NCI-H69 (cell line): ENCODE measurements around the gene CFAP298.
A peak's percentile ranks its signal among the peaks of the same experiment; 100 is the strongest.
"Not testable (repeated sequence)": the region's sequence is repeated elsewhere in the genome, so short reads cannot be mapped to it uniquely, and the experiment has no call there.

Experiments used
- DNase-seq: peaks from one replicate; lab custom pipeline; 2025; lab: John Stamatoyannopoulos, UW

CFAP298 gene, protein sequence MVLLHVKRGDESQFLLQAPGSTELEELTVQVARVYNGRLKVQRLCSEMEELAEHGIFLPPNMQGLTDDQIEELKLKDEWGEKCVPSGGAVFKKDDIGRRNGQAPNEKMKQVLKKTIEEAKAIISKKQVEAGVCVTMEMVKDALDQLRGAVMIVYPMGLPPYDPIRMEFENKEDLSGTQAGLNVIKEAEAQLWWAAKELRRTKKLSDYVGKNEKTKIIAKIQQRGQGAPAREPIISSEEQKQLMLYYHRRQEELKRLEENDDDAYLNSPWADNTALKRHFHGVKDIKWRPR

DNA sequence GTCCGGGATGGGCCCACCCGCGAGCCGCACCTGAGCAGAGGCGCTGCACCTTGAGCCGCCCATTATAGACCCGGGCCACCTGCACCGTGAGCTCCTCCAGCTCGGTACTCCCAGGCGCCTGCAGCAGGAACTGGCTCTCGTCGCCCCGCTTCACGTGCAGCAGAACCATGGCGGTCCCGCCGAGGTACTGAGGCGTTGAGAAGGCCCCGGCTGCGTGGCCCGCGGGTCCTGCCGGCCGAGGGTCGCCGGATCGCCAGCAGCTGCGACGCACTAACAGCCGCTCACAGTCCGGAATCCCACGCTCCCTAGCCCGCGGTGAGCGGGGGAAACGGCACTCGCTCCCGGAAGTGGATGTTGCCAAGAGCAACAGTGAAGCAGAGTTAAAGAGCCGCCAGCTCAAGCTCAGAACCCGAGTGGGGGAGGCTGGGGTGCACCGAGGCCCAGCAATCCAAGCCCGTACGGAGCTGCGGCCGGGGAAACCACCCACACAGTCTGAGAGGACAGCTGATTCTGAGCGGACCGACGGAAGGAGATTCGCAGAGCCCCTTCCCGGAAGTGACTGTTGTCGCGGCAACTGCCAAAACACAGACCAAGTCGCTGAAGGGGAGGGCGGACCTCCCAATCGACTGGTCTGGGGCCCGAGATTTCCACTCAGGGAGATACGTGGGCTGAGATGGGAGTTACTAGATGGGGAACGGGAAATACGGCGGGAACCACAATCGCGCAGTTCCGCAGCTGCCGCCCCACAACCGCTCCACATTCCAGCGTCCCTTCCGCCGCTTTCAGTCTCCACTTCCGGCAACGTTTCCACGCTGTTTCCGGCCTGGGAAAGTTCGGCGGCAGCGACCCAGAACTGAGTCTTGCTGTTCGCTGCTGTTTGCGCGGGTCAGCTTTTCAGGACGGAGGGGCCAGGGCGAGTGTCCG is at the start of gene CFAP298:
CFAP298 (minus strand) TSS at position 303 of the 924 bp plus-strand sequence; CDS start at position 169, 134 bp downstream.
- DNase-seq = peak; percentile 93

DNA sequence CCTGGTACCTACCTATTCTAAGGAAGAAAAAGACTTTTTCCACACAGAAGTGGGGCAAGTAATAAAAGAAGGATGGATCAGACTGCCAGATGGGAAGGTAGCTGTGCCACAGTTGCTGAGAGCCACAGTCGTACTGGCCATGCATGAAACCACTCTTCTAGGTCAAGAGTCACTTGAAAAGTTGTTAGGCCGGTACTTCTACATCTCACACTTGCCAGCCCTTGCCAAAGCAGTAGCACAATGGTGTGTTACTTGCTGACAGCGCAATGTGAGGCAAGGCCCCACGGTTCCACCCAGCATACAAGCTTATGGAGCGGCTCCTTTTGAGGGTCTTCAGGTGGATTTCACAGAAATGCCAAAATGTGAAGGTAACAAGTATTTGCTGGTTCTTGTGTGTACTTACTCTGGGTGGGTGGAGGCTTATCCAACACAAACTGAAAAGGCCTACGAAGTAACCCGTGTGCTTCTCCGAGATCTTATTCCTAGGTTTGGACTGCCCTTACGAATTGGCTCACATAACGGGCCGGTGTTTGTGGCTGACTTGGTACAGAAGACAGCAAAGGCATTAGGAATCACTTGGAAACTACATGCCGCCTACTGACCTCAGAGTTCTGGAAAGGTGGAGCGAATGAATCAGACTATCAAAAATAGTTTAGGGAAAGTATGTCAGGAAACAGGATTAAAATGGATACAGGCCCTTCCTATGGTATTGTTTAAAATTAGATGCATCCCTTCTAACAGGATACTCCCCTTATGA is 49.0 kb upstream of the CFAP298 start:
- DNase-seq = not testable (repeated sequence)

DNA sequence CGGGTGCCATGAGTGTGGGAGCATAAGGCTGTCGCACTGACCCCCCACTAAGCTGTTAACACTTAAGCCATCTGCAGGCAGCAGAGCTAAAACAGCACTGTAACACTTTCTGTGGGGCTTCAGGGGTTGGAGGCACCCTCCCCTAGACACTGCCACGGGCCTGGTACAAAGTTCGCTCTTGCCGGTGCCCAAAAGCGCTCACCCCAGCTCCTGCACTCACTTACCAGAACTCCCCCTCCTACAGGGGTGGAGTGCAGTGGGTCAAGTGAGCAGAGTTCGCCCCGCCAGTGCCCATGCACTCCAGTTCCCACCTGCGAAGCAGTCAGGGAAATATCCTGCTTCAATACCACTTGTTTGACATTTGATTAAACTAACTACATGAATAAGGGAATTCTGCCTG is 46.3 kb upstream of the CFAP298 start:
- no peak for DNase-seq

DNA sequence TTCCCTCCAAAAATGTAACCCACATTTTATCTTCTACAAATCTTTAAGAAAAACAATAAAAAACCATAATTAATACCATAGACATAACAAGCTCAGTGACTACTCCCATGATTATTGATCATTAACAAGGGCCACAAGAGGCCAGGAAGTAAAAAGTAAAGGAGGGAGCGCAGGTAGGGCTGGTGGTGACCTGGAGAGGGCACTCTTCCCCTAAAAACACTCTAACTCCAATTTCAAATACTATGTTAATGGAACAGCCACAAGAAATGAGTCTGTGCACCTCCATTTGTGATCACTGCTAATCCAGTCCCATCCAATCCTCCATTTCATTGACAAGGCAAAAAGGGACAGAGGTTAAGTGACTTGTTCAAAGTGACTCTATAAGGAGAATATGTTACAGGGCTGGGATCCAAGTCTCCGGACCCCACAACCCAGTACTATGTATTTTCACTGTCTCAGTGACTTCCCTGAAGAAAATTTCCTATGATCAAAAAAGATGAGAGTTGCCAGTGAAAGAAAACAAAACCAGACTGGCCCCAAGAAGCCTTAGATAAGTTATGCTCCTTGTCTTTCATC is 41.2 kb upstream of the CFAP298 start:
- DNase-seq = peak; percentile 39

DNA sequence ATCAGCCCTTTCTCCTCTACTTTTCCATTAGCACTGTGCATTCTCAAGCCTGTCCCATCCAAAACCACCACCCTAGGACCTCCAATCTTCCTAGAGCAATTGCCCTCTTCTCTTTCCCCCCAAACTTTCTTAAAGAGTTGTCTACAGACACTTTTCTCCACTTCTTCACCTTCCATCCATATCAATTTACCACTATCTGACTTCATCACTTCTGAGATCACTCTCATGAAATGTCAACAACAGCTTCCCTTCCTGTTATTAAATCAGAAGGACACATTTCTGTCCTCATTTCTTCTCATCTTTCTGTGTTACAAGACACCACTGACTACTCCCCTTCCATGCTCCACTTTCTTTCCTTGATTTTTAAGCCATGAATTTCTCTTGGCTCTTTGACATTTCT is 36.0 kb upstream of the CFAP298 start:
- DNase-seq = no peak

DNA sequence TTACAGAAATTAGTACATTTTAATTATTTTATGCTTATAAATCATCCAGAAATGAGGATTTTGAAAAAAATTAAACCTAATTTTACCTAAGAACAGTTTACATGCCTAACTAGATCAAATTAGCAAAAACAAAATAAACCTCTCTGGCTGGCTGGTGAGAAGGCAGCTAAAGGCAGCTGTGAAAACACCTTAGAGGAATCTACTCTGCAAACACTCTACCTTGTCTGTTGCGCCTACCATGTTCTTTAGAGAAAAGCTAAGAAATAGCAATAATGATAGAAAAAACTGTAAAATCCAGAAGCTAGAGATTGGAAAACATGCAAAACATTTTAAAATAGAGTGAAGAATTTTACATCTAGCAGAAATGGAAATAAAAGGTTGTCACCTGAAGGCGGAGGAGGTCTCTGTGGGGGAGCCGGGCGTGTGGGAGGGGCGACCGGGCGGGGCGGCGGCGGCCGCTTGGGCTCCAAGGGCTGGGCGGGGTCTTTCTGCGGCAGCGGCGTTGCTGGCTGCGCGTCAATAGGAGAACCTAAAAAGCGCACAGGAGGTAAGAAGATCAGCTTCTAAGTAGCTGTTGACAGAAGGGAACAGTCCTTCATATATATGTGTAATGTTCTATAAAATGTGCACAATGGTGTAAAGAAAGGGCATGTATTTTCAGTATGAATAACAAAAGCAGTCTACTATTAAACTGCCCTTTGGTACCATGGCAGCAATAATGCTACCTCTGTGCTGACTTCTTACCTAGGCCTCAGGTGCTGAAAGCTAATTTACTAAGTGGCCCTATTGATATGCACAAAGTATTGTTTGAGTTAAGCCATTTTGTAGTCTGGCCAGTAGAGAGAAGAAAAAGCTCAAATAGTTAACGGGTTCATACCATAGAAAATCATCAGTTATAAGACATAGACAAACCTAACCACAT is 33.3 kb upstream of the CFAP298 start:
- DNase-seq = peak; percentile 61

DNA sequence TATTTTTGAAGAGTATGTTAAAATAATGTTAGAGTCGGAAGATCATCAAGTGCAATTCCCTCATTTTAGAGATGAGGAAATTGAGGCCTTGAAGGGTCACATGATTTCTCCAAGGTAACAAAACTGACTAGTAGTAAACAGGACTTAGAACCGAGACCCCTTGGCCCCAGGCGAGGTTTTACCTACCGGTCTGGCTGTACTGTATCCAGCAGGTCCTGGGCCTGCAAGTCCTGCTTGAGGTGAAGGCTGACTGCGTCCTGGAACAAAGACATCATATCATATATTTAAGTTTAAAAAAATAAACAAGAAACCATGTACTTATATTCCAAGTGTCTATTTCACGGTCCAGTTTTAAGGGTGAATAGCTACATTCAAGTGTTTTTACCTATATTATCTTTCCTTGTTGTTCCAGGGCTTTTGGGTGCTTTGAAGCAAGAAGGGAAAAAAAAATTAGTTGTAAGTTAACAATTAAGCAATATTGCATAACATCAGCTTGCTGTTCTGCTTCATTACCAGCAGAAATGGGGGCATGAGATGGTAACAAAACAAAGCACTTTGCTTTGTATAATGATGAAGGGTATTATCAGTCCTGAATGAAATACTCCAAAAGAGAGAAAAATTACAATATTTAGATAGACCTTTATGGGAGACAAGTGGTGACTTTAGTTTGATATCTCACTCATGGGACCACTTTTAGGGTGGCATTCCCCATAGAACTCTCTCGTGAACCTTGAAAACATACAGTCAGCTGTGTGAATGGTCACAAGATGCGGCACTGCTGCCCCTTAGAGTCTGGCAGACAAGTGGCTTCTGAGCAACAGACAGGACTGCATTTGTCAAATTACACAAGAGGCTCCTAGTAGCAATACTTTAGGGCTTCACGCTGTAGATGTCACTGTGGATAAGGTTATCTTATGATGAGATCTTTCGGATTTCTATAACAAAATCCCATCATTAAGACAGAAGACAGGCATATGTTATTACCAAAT is 29.8 kb upstream of the CFAP298 start:
- DNase-seq = no peak

DNA sequence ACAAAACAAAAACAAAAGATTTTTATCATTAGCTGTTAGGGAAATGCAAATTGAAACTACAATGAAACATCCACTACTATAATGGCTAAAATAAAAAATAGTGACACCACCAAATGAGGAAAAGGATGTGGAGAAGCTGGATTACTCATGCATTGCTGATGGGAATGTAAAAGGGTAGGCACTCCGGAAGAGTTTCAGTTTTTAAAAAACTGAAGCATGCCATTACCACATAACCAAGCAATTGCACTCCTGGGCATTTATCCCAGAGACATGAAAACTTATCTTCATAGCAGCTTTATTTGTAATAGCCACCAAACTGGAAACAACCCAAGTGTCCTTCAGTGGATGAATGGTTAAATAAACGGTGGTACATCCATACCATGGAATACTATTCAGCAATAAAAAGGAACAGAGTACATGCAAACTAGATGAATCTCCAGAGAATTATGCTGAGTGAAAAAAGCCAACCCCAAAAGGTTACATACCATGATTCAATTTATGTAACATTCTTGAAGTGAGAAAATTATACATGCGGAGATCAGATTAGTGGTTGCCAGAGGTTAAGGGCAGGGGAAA is 14.5 kb upstream of the CFAP298 start:
- no peak for DNase-seq

DNA sequence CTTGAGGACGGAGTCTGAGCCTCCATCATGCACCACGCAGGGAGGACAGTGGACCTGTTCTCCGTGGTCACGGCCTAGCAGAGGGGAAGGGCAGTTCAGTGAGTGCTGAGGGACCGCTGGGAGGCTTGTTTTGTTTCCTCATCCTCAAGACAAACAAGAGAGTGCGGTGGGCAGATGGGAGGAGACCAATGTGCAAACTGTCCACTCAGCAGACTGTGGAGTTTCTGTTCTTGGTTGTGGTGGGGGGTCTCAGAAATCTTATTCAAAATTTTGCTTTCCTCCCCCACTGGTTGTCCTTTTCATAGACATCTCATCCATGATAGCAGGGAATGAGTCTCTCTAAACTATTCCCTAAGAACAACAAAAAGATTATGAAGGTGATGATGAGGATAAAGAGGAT is 6.0 kb upstream of the CFAP298 start:
- not testable (repeated sequence) for DNase-seq

DNA sequence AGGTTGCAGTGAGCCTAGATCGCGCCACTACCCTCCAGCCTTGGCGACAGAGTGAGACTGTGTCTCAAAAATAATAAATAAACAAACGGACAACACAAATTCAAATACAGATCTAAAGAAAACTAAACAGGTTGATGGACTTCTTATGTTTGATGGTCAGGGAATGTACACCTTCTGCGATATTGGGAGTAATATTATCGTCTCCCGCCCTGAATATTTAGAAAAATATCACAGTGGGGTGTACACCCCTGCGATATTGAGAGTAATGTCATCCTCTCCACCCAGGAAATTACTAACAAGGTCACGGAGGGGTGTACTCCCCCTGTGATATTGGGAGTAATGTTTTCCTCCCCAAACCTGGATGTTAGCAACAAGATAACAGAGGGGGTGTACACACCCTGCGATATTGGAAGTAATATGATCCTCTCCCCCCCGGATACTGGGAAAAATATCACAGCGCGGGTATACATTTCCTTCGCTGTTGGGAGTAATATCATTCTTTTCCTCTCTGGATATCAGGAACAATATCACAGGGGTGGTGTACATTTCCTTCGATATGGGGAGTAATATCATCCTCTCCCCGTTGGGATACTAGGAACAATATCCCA is 1.4 kb upstream of the CFAP298 start:
- DNase-seq = no peak

DNA sequence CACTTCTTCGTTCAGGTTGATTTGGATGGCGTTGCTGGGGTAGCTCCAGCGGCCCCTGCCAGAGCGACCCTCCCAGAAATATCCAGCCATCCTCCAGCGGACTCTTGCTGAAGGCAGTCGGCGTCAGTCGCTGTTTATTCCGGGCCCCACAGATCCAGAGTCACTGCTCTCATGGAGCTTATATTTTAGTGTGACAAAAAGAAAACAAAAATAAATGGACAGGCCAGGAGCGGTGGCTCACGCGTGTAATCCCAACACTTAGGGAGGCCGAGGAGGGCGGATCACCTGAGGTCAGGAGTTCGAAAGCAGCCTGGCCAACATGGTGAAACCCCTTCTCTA is 791 bp upstream of the CFAP298 start:
- DNase-seq = no peak

DNA sequence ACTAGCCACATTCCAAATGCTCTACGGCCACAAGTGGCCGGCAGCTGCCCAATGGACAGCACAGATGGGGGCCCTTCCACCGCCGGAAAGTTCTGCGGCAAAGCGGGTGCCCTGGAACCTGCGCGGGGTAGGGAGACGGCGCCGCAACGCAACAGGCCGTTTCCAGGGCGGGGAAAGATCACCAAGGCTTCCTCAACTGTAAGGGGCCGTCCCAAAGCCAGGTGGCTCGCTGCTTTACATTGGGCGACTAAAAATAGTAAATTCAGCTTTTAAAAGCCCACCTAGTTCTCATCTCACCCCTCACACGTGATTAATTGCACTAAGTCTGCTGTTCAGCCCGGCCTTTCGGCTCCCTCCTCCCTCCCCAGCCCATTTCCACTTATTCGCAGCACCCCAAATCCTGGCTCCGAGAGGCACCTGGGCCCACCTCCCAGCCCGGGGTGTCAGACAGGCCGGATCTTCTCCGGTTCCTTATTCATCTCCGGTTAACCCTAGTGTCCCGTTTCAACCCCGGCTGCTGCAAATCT is 643 bp downstream of the CFAP298 start:
- peak; percentile 43 for DNase-seq

DNA sequence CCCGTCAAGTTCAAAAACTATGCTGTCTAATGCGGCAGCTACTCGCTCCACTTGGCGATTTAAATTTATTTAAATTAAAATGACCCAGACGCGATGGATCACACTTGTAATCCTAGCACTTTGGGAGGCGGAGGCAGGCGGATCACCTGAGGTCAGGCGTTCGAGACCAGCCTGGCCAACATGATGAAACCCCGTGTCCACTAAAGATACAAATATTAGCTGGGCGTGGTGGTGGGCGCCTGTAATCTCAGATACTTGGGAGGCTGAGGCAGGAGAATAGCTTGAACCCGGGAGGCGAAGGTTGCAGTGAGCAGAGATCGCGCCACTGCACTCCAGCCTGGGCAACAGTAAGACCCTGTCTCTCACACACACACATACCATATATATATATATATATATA is 1.2 kb downstream of the CFAP298 start:
- not testable (repeated sequence) for DNase-seq

DNA sequence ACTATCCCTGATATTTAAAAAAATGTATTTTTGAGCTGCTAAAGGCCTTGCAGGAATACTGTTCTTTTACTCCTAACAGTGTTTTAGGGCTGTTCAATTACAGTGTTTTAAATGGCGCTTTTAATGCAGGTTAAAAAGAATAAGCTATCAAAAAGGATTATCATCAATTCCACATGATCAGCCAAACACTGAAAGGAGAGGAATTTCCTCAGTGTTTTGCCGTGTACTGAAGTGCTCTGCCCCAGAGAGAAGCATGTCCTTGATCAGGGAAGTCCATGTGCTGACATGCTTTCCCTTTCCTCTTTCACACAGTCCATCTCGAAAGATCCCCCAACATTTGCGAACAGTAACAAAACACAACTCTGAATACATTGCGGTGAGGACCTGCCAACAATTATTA is 3.3 kb downstream of the CFAP298 start:
- no peak for DNase-seq

DNA sequence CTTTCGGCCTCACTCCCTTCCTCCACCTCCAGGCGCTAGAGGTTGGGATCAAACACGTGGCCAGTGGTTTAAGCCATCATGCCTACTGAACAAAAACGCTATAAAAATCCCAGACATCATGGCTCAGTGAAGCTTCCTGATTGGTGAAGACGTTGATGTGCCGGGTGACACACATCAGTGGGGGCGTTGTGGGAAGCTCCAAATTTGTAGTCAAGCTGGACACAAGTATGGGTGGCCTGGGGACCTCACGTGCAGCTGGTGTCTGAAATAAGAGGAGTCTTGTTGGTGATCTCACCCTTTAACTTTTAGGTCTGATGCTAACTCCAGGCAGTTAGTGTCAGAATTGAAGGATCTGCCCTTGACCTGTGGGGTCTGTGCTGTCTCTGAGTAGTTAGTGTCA is 6.7 kb downstream of the CFAP298 start:
- DNase-seq = no peak

DNA sequence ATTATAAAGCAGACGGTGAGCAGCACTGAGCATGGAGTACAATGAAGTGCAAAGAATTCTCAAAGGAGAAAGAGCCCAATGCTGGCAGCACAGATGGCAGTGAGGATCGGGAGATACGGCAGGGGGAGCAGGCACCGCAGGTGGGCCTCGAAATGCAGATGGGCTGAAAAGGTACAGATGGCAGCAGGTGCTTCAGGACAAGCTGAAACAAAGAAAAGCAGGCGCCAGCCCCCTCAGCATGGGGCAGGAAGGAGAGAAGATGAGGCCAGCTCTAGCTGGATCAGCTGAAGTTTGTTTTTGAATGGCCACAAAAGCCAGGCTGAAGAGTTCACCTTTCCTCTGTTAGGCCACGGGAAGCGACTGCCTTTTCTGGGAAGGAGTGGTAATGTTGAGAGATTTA is 7.7 kb downstream of the CFAP298 start:
- peak; percentile 98 for DNase-seq

DNA sequence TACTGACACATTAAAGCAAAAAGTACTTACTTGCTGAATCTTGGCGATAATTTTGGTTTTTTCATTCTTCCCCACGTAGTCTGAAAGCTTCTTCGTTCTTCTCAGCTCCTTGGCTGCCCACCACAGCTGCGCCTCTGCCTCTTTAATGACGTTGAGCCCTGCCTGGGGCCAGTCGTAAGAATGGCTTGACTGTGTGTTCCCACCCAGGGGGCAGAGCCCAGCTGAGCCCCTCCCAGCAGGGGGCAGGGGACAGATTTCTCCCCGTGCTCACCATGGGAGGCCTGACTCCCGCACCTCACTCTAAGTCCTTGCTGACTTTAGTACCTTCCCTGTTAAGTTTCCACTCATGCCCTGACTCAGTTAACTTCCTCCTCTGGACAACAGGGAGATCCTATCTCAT is 9.0 kb downstream of the CFAP298 start:
- peak; percentile 46 for DNase-seq

DNA sequence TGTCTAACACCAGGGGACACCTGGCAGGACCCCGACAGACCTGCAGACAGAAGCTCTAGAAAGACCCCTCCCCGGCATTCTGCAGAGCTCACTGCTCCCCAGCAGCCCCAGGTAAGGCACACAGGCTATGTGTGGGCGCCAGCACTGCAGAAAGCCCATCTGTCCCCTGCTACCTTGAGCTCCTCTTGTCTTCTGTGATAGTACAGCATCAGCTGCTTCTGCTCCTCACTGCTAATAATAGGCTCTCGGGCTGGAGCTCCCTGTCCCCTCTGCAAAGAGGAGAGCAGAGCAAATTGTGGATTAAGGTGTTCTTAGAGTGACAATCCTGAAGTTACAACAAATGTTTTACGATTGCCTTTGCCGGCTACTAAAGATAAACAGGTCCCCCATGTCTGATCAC is 10.1 kb downstream of the CFAP298 start:
- no peak for DNase-seq

DNA sequence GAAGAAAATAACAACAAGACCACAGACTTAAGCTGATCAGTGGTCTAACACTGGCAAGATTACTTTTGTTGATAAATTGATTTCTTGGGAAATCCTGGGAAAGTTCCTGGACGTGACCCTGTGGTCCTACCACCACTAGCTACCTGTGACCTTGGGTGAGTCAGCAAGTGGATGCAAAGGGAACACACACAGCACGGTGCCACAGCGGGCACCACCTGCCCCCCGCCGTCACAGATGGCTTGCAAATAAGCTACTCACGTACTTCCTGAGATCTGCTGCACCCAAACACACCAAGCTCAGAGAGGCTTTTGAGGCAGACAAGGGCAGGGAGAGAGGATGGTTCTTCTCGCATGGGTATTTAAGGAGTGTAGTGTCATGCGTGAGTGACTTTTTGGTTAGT is 12.7 kb downstream of the CFAP298 start:
- peak; percentile 23 for DNase-seq
